ENCODE results near the gene EEF1G. TPM values are rescaled to one million over a fixed set of nuclear protein-coding genes. Genes with fewer than 3 reads are reported as not detected.
A peak's percentile ranks its signal among the peaks of the same experiment; 100 is the strongest.
"Not testable (repeated sequence)": the region's sequence is repeated elsewhere in the genome, so short reads cannot be mapped to it uniquely, and the experiment has no call there.

The EEF1G gene
- total RNA-seq, 1 donor from 2014 or later, result 1,533 TPM

DNA sequence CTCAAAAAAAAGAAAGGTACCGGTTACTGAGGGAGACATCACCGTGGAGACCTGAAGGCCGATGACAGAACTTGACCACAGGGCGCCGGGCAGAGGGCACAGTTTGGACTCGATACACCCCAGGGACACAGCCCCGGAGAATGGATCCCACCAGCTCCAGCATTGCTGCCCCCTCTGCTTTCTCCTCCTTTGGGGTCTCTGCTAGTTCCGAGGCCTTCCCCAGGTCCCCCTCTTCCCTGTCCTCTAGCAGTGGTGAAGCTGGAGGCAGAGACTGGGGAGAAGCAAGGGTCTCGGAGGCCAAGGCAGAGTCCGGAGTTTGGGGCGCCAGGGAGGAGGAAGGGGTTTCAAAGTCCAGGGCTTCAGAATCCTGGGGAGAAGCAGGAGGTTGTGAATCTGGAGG, 4.8 kb upstream of the EEF1G start:
- DNase-seq (ENCODE audit: low read depth in 2 of 2), result no peak

DNA sequence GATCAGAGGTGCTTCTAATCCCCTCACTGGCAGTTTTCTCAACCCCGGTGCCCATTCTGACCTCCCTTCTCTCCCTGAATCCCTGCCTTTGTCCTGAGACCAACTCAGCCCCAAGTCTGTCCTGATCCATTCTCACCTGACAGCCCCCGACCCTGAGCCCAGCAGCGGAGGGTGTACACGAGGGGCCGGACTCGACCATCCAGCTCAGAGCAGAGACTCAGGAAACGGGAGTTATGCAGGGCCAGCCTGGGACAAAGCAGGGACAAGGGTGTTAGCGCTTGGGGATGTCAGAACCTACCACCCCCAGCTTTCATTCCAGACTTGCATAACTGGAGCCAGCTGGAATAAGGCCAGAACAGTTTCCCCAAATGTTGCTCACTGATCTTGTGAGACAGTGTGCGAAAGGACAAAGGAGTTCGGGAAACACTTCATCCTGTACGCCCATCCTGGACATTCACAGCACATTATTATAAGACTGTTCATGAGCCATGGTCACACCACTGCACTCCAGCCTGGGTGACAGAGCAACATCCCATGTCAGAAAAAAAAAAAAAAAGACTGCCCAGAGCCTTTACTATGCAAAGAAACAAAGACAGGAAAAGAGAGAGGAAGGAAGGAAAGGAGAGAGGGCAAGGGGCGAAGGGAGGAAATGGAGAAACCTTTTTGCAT, 3.5 kb upstream of the EEF1G start:
- DNase-seq (ENCODE audit: low read depth in 2 of 2), result peak; percentile 69 to 96

DNA sequence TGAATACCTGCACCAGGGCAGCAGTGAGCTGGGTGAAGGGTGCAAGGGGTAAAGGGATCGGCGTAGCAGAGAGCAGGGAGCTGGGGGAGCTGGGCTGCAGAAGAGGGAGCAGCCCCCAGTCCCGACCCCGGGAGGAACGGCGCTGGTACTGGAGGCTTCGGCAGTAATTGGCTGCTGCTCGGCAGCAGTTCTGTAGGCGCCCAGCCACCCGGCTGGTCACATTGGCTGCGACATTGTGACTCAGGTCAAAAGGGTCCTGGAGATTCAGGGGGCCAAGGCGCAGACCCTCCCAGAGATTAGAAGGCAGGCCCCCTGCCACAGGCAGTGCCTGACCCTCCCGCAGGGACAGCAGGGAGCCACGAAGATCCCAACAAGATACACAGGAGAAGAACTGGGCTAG, 2.1 kb upstream of the EEF1G start:
- no peak for DNase-seq (ENCODE audit: low read depth in 2 of 2)

DNA sequence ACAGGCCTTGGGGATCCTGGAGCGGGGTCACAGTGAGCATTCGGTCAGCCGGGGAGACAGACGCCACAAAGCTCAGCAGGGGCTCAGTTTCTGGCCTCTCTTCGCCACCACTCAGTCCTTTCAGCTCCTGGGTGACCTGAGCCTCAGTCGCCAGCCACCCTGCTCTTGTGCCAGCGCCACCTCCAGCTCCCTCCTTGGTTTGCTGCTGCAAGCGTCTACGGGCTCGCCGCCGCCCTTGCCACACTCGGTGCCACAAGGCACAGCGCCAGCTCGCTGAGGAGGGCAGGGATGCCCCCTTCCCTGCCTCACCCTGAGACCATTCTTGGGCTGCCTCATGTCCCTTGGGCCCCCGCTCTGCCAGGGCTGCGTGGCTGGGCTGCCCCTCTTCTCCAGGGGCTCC, 1.5 kb upstream of the EEF1G start:
- no peak for DNase-seq (ENCODE audit: low read depth in 2 of 2)

DNA sequence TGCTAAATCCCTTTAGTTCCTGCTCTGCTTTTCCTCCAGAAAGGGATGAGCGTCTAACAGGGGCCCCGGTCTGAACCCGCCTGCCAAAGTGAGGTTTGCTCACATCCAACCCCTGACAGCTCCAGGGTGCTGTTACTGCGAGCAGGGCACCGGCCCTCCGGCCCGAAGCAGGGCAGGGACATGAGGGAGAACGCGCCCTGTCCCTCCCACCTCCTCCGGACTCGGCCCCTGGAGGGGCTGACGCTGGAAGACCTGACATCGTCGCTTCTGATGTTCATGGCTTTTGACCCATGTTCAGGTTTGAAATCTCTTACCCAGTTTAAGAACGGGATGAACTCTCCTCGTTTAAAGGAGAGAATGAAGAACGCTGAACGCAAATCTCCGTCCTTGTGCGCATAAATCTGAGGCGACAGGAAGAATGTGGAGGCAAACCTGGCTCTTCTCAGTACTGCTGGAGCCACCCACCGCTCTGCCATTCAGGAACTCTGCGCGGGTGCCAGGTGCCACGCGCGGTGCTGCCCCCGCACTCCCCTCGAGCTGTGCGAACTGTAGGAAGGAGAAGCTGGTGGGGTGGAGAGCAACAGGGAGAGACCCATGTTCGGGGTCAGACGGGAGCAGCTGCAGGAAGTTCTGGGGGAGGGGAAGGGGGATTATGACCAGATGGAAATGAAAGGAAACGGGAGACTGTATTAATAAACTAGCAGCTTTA, 826 bp upstream of the EEF1G start:
- peak; percentile 46 to 52 for DNase-seq (ENCODE audit: low read depth in 2 of 2)

DNA sequence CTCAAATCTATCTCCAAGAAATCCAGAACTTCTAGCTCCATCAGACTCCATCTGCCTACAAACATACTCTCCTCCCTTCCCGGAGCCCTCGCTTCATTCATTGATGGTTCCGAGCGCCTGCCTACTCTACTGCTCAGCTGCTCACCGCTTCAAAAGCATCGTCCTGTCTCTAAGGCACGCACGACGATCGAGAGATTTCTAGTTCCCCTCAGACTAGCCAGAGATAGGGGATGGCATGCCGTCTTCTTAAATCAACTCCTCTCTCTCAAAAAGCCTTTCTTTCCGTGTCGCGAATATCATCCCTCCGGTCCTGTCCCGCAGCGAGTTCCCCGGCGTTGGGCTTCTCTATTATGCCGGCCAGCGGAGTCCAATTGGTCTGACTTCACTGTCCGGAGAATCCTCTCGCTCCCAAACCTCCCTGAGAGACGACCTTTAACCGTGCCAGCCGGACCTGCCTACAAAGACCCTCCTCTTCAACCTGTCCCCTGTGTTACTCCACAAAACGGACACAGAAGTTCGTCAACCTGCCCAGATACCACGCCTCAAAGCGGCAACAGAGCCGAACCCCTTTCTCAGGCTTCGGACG, 592 bp downstream of the EEF1G start:
- DNase-seq (ENCODE audit: low read depth in 2 of 2), result peak; percentile 31 to 53

DNA sequence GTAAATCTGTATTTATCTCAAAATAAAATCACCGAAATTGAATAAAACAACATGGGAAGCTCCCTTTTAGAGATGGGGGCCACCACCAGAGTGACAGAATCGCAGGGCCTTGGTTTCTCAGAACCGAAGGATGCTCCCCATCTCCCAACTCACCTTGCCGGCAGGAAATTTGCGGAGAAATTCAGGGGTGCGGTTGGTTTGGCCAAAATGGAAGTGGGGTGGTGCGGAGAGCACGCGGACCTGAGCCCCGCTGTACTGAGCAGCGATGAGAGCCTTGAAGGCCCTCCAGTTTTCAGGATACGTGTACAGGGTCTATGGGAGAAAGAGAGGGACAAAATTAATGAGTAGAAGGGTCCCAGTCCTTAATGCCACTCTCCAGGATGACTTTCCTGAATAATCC, 1.3 kb downstream of the EEF1G start:
- DNase-seq (ENCODE audit: low read depth in 2 of 2), result no peak

DNA sequence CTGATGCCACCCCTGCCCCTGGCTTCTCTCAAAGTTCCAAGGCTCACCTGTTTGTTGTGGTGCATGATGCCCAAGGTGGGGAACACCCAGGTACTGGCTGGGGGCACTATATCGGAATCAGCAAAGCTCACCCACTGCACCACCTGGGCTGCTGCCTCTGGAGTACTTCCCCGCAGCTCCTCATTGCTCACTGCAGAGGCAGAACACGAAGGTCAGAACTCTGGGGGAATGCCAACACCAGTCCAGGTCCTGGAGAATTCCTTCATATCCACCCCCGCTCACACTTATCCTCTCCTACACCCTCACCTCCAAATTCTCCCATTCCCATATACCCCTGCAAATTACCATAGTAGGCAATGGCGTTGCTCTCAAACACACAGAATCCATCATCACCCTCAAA, 2.2 kb downstream of the EEF1G start:
- DNase-seq (ENCODE audit: low read depth in 2 of 2), result not testable (repeated sequence)

DNA sequence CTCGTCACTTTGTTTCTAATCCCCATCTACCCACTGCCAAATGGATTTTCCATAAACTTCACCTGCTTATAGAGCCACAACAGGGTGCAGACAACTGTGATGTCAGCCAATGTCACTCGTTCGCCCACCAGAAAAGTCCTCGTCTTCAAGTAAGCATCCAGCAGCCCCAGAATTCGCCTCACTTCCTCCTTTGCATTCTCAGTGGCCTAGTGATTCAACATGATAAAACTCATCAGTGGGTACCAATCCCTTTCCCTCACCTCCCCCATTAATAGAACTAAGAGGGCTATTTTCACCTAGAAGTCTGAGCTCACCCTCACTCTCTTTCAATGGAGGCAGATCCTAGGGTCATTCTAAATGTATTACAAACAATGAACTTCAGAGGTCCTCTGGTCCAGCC, 2.8 kb downstream of the EEF1G start:
- not testable (repeated sequence) for DNase-seq (ENCODE audit: low read depth in 2 of 2)

DNA sequence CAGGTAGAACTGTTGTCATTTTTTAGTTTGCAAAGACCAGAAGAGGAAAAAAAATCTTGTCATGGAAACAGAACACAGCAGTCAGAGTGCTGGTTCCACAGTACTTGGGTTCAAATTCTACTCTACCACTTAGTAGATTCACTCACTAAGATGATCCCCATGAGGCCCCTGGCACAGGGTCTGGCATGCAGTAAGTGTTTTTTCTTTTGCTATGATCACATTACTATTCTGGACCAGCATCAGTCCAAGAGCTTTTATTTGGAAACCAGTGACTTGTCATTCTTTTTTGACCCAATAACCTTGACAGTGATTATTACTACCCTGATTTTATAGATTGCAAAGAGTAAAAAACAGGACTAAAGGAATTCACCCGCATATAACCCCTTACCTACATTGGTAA, 4.1 kb downstream of the EEF1G start:
- no peak for DNase-seq (ENCODE audit: low read depth in 2 of 2)

DNA sequence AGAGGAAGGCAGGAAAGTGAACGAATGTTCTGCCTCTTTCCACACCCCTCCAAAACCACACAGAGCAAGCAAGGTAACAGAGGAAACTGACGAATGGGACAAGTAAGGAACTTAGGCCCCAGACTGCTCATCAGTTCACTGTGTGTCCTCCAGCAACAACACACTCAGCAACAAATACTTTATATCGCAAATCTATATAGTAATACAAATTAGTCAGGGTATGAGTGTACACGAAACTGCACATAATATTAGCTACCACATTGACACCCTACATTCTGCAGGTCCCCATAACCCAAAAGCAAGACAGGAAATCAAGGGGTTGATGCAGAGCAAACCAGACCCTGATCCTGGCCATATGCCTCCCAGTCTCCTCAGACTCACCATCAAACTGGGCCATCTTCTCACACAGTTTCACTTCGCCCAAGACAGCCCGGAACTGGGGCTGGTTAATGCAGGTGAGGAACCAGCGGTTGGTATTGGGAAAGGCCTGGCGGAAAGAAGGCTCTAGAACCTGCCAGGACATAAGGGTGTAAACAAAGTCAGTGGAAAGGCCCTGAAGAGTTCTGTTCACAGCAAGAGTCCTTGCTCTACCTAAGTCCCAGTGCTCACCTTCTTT, 6.6 kb downstream of the EEF1G start:
- DNase-seq (ENCODE audit: low read depth in 2 of 2), result no peak

DNA sequence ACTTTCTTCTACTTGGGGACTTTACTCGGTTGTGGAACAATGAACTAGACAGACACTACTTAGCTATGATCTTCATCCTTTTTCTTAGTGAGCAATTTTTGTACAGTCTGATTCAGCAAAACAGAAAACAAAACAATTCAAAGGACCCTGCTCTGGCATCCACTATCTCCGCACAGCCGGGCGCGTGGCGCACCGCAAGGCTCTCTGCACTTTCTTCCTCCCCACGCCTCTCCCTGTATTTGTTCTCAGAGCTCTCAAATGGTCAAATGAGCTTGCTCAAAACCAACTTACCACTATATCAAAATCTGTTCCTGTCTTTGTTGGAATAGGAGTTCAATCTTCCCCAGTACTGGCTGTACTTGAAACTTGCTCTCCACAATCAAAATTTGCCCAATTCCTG, 7.4 kb downstream of the EEF1G start:
- no peak for DNase-seq (ENCODE audit: low read depth in 2 of 2)

DNA sequence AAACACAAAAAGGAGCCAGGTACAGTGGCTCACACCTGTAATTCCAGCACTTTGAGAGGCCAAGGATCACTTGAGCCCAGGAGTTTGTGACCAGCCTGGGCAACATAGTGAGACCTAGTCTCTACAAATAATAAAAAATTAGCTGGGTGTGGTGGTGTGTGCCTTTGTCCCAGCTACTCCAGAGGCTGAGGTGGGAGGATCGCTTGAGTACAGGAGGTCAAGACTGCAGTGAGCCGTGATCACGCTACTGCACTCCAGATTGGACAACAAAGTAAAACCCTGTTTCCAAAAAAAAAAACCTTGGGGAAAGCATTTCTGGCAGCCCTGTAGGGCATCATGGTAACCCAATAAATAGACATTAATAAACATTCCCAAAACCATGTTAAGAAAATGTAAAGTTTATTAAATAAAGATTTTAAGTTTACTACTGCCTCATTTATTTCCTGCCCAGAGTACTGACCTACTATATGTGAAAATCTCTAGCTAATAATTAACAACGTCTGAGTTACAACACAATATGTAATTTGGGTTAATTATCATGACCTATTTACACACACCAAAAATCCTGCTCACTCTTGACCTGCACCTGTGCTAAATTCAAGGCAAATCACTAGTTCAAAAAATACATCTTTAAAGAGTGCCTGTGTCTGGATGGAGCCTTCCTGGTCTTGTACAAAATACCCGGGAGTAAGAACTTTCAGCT, 8.4 kb downstream of the EEF1G start:
- no peak for DNase-seq (ENCODE audit: low read depth in 2 of 2)

DNA sequence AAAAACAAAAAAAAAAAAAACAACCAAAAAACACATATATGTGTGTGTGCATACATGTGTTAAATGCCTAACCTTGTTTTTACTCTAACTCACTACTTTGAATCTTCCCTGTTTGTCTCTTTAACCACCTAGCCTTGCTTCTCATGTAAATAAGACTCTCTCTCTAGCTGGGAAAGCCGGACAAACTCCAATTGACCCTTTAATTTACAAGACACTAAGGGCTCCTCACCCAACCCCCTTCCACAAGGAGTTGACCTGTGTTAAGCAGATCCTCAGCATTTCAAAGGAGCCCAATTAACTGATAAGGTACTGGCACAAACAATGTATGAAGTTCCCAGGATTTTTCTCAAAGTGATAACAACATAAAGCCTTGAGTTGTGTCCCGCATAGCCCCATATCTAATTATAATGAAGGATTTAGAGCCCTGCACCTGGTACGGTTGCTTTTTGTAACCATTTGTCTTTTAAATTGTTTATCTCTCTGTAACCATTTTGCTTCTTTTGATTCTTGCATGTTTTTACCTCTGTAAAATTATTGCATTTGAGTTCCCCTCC, 11.9 kb downstream of the EEF1G start:
- not testable (repeated sequence) for DNase-seq (ENCODE audit: low read depth in 2 of 2)

DNA sequence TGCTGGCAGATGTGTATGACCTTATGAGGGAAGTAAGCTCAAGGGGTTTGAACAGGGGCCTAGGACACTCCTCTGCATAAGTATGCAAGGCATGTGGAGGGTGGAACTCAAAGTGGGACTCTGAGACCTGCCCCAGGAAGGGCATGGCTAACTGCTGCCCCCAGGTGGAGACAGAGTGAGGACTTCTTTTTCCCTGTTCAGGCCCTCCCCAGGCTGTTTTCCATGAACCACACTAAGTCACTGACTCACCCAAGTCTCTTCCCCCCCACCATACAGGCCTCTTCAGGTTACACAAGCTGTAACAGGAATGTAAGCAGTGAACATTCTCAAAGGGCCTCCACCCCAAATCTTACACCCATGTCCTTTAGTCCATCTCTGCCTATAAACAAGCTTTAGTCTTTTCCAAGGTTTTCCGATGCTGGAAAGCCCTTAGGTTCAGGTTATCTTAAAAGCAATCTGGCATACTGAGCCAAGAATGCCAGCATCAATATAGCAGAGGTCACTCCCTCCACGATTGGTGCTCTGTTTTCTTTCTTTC, 13.1 kb downstream of the EEF1G start:
- DNase-seq (ENCODE audit: low read depth in 2 of 2), result peak; percentile 92 to 96

DNA sequence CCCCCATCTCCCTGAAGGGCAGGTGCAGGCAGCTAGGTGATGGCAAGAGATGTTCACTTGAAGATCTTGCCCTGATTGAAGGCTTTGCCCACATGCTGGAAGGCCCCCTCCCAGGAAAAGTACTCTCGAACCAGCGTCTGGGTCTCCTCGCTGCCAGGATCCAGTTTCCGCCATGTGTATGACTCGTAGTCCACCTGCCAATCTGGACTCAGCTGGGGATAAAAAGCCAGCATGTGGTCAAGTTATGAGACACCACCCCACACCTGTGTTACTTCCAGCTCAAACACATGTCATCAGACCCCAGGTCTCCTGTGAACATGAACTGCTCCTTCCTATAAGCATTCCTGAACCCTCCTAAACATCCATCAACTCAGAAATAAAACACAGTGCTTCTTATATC, 14.1 kb downstream of the EEF1G start:
- DNase-seq (ENCODE audit: low read depth in 2 of 2), result not testable (repeated sequence)

DNA sequence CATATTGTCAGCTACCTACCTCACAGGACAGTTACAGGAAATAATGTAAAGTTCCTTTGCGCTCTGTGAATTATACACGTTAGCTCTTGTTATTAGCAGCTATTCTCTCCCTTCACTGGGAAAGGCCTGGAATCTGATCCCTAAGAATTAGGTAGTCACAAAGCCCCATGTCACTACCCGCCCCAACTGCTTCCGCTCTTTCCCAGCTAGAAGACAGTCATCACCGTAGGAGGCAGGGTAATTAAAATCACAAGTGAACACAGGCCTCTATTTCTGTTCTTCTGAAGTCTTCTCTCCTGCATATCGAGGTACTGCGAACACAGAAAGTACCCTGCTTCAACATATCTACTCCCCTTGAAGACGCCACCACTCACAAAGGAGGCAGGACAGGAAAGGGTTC, 14.5 kb downstream of the EEF1G start:
- no peak for DNase-seq (ENCODE audit: low read depth in 2 of 2)

DNA sequence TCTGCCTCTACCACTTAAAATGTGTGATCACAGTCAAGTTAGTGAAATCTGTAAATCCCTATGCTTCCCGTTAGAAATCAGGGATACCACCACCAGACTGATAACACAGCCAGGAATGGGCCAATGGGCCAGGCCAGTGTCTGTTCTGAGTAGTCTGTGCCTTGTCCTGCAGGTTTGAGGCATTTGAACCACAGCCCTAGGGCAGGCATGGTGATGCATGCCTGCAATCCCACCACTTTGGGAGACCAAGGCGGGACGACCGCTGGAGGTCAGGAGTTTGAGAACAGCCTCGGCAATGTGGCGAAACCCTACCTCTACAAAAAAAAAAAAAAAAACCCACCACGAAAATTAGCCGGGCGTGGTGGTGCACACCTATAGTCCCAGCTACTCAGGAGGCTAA, 15.0 kb downstream of the EEF1G start:
- no peak for DNase-seq (ENCODE audit: low read depth in 2 of 2)

DNA sequence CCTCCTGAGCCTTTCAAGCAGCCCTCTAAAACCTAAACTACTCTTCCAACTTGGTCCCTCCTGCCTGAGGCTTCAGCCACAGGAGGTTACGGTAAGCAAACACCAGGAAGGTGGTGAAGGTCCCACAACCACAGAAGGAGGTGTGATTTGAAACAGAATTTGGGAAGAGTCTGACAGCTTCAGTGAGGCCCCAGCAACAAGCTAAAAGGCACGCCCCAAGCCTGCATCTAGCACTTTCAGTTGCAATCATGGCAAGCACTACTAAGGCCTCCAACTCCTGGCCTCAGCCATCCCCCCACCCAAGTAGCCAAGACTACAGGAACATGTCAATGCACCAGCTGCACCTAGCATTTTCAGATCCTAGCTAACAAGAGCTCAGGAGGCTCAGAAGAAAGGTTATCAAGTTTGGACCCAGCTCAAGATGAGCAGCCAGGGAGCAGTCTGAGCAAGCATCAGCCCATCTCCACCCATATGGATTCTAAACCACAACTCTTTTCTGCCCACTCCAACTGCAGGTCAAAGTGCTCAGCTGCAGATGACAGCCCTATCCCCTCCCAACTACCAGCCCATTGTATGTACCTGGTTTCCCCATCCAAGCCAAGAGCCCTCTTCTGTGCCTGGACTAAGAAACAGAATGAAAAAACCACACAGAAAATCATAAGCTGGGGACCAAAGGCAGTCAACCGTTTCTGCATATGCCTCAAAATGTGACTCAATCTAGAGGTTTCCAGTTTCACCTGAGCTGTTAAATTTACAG, 16.6 kb downstream of the EEF1G start:
- no peak for DNase-seq (ENCODE audit: low read depth in 2 of 2)

DNA sequence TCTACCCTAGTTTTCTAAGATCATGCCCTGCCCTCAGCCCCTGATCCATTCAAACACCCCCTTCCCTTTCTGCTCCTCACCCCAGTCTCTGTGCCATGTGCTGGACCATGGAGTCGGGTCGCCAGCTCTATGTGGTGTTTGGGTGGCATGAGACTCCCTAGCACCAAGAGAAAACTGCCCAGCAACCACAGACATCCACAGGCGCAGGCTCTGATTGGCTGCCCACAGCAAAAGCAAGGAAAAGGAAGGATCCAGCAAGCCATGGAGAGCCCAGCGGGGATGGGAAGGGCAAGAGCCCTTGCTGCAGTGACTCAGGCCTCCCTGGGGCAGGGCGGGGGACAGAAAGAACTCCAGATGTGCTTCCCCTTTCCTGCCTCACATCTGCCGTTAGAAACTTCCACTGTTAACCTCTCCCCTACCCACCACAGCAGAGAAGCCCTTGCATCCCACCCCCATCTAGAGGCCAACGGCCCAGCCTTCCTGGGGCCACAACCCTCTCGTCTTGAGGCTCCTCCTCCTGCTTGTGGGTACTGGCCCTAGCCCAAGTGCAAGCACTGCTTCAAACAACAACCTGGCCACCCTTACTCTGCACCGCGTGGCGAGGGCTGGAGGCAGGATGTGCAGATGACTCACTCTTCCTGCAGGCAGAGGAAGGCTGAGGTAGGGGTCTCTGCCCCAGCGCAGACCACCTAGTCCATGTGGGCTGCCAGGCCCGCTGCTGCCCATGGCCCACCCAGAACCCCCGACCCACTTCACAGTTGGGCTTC, 17.4 kb downstream of the EEF1G start:
- DNase-seq (ENCODE audit: low read depth in 2 of 2), result peak; percentile 88 to 91

Data from lung microvascular endothelial cell (primary cell).